H1 (cell line): ENCODE measurements around the gene PPP1R1A.

Experiments
- GABPA ChIP-seq: IDR thresholded peaks from 2 replicates; pipeline ENCODE4 v1.6.1; 2011; ENCODE audit warnings: mild to moderate bottlenecking, low read length, moderate library complexity, borderline replicate concordance; ENCODE audit not compliant: insufficient read depth
- MAFK ChIP-seq: IDR thresholded peaks from 2 replicates; pipeline ENCODE4 v1.6.1; 2012; ENCODE audit warnings: low read depth, mild to moderate bottlenecking, improper control_type of control experiment, low read length
- POLR2AphosphoS5 ChIP-seq: IDR thresholded peaks from 2 replicates; pipeline ENCODE4 v1.6.1; 2011; ENCODE audit warnings: low read depth, low read length
- SRF ChIP-seq: IDR thresholded peaks from 2 replicates; pipeline ENCODE4 v1.6.1; 2011; ENCODE audit warnings: mild to moderate bottlenecking, low read depth, low read length, moderate library complexity
- TAF1 ChIP-seq: IDR thresholded peaks from 2 replicates; pipeline ENCODE4 v1.6.1; 2011; ENCODE audit warnings: mild to moderate bottlenecking, low read depth, low read length
- ZNF274 ChIP-seq: IDR thresholded peaks from 2 replicates; pipeline ENCODE4 v1.7.0; 2012; ENCODE audit warnings: low read length, borderline replicate concordance; ENCODE audit errors: extremely low read depth
- TF ChIP-seq, protein P1 (sequence below), 3 experiments: IDR thresholded peaks; 1 replicate in 2 of 3; 2 replicates in 1 of 3; pipeline versions ENCODE4 v1.5.1 to v1.6.1; 2011; ENCODE audit warnings: low read length in 3 of 3, mild to moderate bottlenecking in 3 of 3, inconsistent platforms in 2 of 3, low read depth in 1 of 3, moderate library complexity in 1 of 3; ENCODE audit not compliant: insufficient read depth in 1 of 3; ENCODE audit errors: control extremely low read depth in 1 of 3

GRCh38 chr12:54598970-54599369 is 10.5 kb upstream of the PPP1R1A start:
- TF ChIP-seq, protein P1, sequence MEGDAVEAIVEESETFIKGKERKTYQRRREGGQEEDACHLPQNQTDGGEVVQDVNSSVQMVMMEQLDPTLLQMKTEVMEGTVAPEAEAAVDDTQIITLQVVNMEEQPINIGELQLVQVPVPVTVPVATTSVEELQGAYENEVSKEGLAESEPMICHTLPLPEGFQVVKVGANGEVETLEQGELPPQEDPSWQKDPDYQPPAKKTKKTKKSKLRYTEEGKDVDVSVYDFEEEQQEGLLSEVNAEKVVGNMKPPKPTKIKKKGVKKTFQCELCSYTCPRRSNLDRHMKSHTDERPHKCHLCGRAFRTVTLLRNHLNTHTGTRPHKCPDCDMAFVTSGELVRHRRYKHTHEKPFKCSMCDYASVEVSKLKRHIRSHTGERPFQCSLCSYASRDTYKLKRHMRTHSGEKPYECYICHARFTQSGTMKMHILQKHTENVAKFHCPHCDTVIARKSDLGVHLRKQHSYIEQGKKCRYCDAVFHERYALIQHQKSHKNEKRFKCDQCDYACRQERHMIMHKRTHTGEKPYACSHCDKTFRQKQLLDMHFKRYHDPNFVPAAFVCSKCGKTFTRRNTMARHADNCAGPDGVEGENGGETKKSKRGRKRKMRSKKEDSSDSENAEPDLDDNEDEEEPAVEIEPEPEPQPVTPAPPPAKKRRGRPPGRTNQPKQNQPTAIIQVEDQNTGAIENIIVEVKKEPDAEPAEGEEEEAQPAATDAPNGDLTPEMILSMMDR (IDR thresholded peaks at IDR 0.05; ENCODE audit: control extremely low read depth in 1 of 3, insufficient read depth in 1 of 3, low read depth in 1 of 3, low read length in 3 of 3), result no peak
- TF ChIP-seq SRF (no peak), ZNF274 (no peak), MAFK (no peak), TAF1 (no peak), POLR2AphosphoS5 (no peak), GABPA (no peak)
